ENCODE data around the gene SRRD.

SRRD gene

GRCh38 chr22:26453812-26454500, 29.7 kb upstream of the SRRD start:
- no peak for DNase-seq

- no peak for DNase-seq
Measured at GRCh38 chr22:26457661-26458272, 25.9 kb upstream of the SRRD start.

- no peak for DNase-seq
Measured at GRCh38 chr22:26460202-26460601, 23.5 kb upstream of the SRRD start.

GRCh38 chr22:26461188-26461810, 22.4 kb upstream of the SRRD start:
- DNase-seq = peak; percentile 22

GRCh38 chr22:26462051-26462450, 21.6 kb upstream of the SRRD start:
- no peak for DNase-seq

GRCh38 chr22:26462641-26463040, 21.0 kb upstream of the SRRD start:
- no peak for DNase-seq

- no peak for DNase-seq
Measured at GRCh38 chr22:26463101-26463661, 20.5 kb upstream of the SRRD start.

- no peak for DNase-seq
Measured at GRCh38 chr22:26463688-26464087, 20.0 kb upstream of the SRRD start.

- no peak for DNase-seq
Measured at GRCh38 chr22:26464312-26464711, 19.4 kb upstream of the SRRD start.

GRCh38 chr22:26466196-26466595, 17.5 kb upstream of the SRRD start:
- no peak for DNase-seq

GRCh38 chr22:26470807-26471206, 12.9 kb upstream of the SRRD start:
- no peak for DNase-seq

GRCh38 chr22:26471522-26471921, 12.2 kb upstream of the SRRD start:
- no peak for DNase-seq

- no peak for DNase-seq
Measured at GRCh38 chr22:26474682-26475081, 9.0 kb upstream of the SRRD start.

- DNase-seq = no peak
Measured at GRCh38 chr22:26476705-26477340, 6.9 kb upstream of the SRRD start.

- no peak for DNase-seq
Measured at GRCh38 chr22:26477341-26477731, 6.3 kb upstream of the SRRD start.

GRCh38 chr22:26479043-26479791, 4.5 kb upstream of the SRRD start:
- DNase-seq = no peak

- DNase-seq = no peak
Measured at GRCh38 chr22:26479792-26480610, 3.7 kb upstream of the SRRD start.

GRCh38 chr22:26480611-26480932, 3.1 kb upstream of the SRRD start:
- no peak for DNase-seq

GRCh38 chr22:26481112-26481693, 2.5 kb upstream of the SRRD start:
- no peak for DNase-seq

GRCh38 chr22:26481694-26482093, 2.0 kb upstream of the SRRD start:
- DNase-seq = no peak

- no peak for DNase-seq
Measured at GRCh38 chr22:26482161-26482560, 1.5 kb upstream of the SRRD start.

- DNase-seq = no peak
Measured at GRCh38 chr22:26483043-26483438, 636 bp upstream of the SRRD start.
